ENCODE data around the gene CYB561D1. TPM values are rescaled to one million over a fixed set of nuclear protein-coding genes. Genes with fewer than 3 reads are reported as not detected.

The CYB561D1 gene
- total RNA-seq, 1 experiment from 2014 or later = 7.1 TPM

- Histone ChIP-seq H2AFZ (ENCODE audit: low read length) (no peak overlapping the region), H3K9me3 (ENCODE audit: low read length) (no peaks in the 10 kb centered on the region), H3K9me2 (replicated peaks; ENCODE audit: insufficient read depth, low read length) (no peaks in the 10 kb centered on the region), H4K20me1 (ENCODE audit: insufficient read depth, low read depth, low read length) (no peaks in the 10 kb centered on the region), H3K27ac (ENCODE audit: low read length) (no peak overlapping the region), H3K4me3 (ENCODE audit: low read length) (no peak overlapping the region), H3K79me2 (ENCODE audit: low read length) (no peaks in the 10 kb centered on the region), H3K27me3 (ENCODE audit: low read length) (no peaks in the 10 kb centered on the region), H3K4me1 (ENCODE audit: low read length) (peaks cover 10% of the 10 kb centered on the region), H3K4me2 (ENCODE audit: low read depth, low read length, poor library complexity, severe bottlenecking) (no peak overlapping the region), H3K36me3 (ENCODE audit: insufficient read depth, low read length) (no peaks in the 10 kb centered on the region), H3K9ac (ENCODE audit: low read length) (no peak overlapping the region)
- DNase-seq = no peak
These were observed 42.1 kb downstream of the CYB561D1 start for GRCh38 chr1:109535971-109536491.

- no peak overlapping the region for H2AFZ ChIP-seq (ENCODE audit: low read length)
- no peak overlapping the region for H3K27ac ChIP-seq (ENCODE audit: low read length)
- H3K27me3 ChIP-seq (ENCODE audit: low read length) = no peaks in the 10 kb centered on the region
- no peaks in the 10 kb centered on the region for H3K36me3 ChIP-seq (ENCODE audit: insufficient read depth, low read length)
- H3K9me3 ChIP-seq (ENCODE audit: low read length) = no peaks in the 10 kb centered on the region
- no peak overlapping the region for H3K4me3 ChIP-seq (ENCODE audit: low read length)
- peaks cover 2% of the 10 kb centered on the region for H3K4me1 ChIP-seq (ENCODE audit: low read length)
- H3K4me2 ChIP-seq (ENCODE audit: low read depth, low read length, poor library complexity, severe bottlenecking) = no peak overlapping the region
- H3K79me2 ChIP-seq (ENCODE audit: low read length) = no peaks in the 10 kb centered on the region
- H4K20me1 ChIP-seq (ENCODE audit: insufficient read depth, low read depth, low read length) = no peaks in the 10 kb centered on the region
- no peak overlapping the region for H3K9ac ChIP-seq (ENCODE audit: low read length)
- no peak for DNase-seq
- no peaks in the 10 kb centered on the region for H3K9me2 ChIP-seq (replicated peaks; ENCODE audit: insufficient read depth, low read length)
These were observed 43.7 kb downstream of the CYB561D1 start for GRCh38 chr1:109537450-109538178.

- Histone ChIP-seq H3K9me3 (ENCODE audit: low read length) (no peaks in the 10 kb centered on the region), H3K4me3 (ENCODE audit: low read length) (no peak overlapping the region)
- no peak for DNase-seq
These were observed 45.1 kb downstream of the CYB561D1 start for GRCh38 chr1:109538827-109539555.

GRCh38 chr1:109539676-109540075 lies 45.8 kb downstream of the CYB561D1 start, which contains the start of gene GPR61:
Gene GPR61, plus strand, starts transcription at chr1:109539872. Its CDS starts 3,151 bp downstream, at chr1:109543023.
- no peak within 1 kb of the TSS for H3K4me2 ChIP-seq (ENCODE audit: low read depth, low read length, poor library complexity, severe bottlenecking)
- no peak within 1 kb of the TSS for H3K4me3 ChIP-seq (ENCODE audit: low read length)
- H4K20me1 ChIP-seq (ENCODE audit: insufficient read depth, low read depth, low read length) = no peaks in the 10 kb centered on the region
- no peaks in the 10 kb centered on the region for H3K9me3 ChIP-seq (ENCODE audit: low read length)
- H3K9ac ChIP-seq (ENCODE audit: low read length) = no peak within 1 kb of the TSS
- no peak within 1 kb of the TSS for H2AFZ ChIP-seq (ENCODE audit: low read length)
- H3K27me3 ChIP-seq (ENCODE audit: low read length) = no peaks in the 10 kb centered on the region
- DNase-seq = no peak
- no peaks in the 10 kb centered on the region for H3K36me3 ChIP-seq (ENCODE audit: insufficient read depth, low read length)
- no peaks in the 10 kb centered on the region for H3K79me2 ChIP-seq (ENCODE audit: low read length)
- H3K4me1 ChIP-seq (ENCODE audit: low read length) = no peaks in the 10 kb centered on the region
- no peaks in the 10 kb centered on the region for H3K9me2 ChIP-seq (replicated peaks; ENCODE audit: insufficient read depth, low read length)
- H3K27ac ChIP-seq (ENCODE audit: low read length) = no peak within 1 kb of the TSS

More at GRCh38 chr1:109538827-109539555, 45.1 kb downstream of the CYB561D1 start:
- Histone ChIP-seq H3K27ac (ENCODE audit: low read length) (no peak overlapping the region), H3K79me2 (ENCODE audit: low read length) (no peaks in the 10 kb centered on the region), H3K4me1 (ENCODE audit: low read length) (no peaks in the 10 kb centered on the region), H4K20me1 (ENCODE audit: insufficient read depth, low read depth, low read length) (no peaks in the 10 kb centered on the region), H3K27me3 (ENCODE audit: low read length) (no peaks in the 10 kb centered on the region), H3K4me2 (ENCODE audit: low read depth, low read length, poor library complexity, severe bottlenecking) (no peak overlapping the region), H3K9ac (ENCODE audit: low read length) (no peak overlapping the region), H2AFZ (ENCODE audit: low read length) (no peak overlapping the region), H3K9me2 (replicated peaks; ENCODE audit: insufficient read depth, low read length) (no peaks in the 10 kb centered on the region), H3K36me3 (ENCODE audit: insufficient read depth, low read length) (no peaks in the 10 kb centered on the region)

GRCh38 chr1:109541102-109541501 lies 47.2 kb downstream of the CYB561D1 start:
- no peak overlapping the region for H3K4me2 ChIP-seq (ENCODE audit: low read depth, low read length, poor library complexity, severe bottlenecking)
- H3K36me3 ChIP-seq (ENCODE audit: insufficient read depth, low read length) = no peaks in the 10 kb centered on the region
- no peaks in the 10 kb centered on the region for H4K20me1 ChIP-seq (ENCODE audit: insufficient read depth, low read depth, low read length)
- no peaks in the 10 kb centered on the region for H3K4me1 ChIP-seq (ENCODE audit: low read length)
- H2AFZ ChIP-seq (ENCODE audit: low read length) = no peak overlapping the region
- no peak overlapping the region for H3K27ac ChIP-seq (ENCODE audit: low read length)
- H3K9me2 ChIP-seq (replicated peaks; ENCODE audit: insufficient read depth, low read length) = no peaks in the 10 kb centered on the region
- H3K9ac ChIP-seq (ENCODE audit: low read length) = no peak overlapping the region
- no peaks in the 10 kb centered on the region for H3K27me3 ChIP-seq (ENCODE audit: low read length)
- DNase-seq = no peak
- H3K9me3 ChIP-seq (ENCODE audit: low read length) = no peaks in the 10 kb centered on the region
- H3K79me2 ChIP-seq (ENCODE audit: low read length) = no peaks in the 10 kb centered on the region
- no peak overlapping the region for H3K4me3 ChIP-seq (ENCODE audit: low read length)

- H3K9ac ChIP-seq (ENCODE audit: low read length) = no peak overlapping the region
- no peaks in the 10 kb centered on the region for H3K9me2 ChIP-seq (replicated peaks; ENCODE audit: insufficient read depth, low read length)
- no peaks in the 10 kb centered on the region for H3K9me3 ChIP-seq (ENCODE audit: low read length)
- H3K4me1 ChIP-seq (ENCODE audit: low read length) = peaks cover 13% of the 10 kb centered on the region
- H3K4me2 ChIP-seq (ENCODE audit: low read depth, low read length, poor library complexity, severe bottlenecking) = no peak overlapping the region
- H3K4me3 ChIP-seq (ENCODE audit: low read length) = no peak overlapping the region
- H3K36me3 ChIP-seq (ENCODE audit: insufficient read depth, low read length) = no peaks in the 10 kb centered on the region
- H3K79me2 ChIP-seq (ENCODE audit: low read length) = no peaks in the 10 kb centered on the region
- no peak for DNase-seq
- no peak overlapping the region for H3K27ac ChIP-seq (ENCODE audit: low read length)
- H3K27me3 ChIP-seq (ENCODE audit: low read length) = no peaks in the 10 kb centered on the region
- no peaks in the 10 kb centered on the region for H4K20me1 ChIP-seq (ENCODE audit: insufficient read depth, low read depth, low read length)
- H2AFZ ChIP-seq (ENCODE audit: low read length) = no peak overlapping the region
These were observed 48.8 kb downstream of the CYB561D1 start for GRCh38 chr1:109542657-109543056.

- Histone ChIP-seq H2AFZ (ENCODE audit: low read length) (no peak overlapping the region), H3K79me2 (ENCODE audit: low read length) (peaks cover under 1% of the 10 kb centered on the region), H3K9ac (ENCODE audit: low read length) (no peak overlapping the region), H3K9me3 (ENCODE audit: low read length) (no peaks in the 10 kb centered on the region), H3K9me2 (replicated peaks; ENCODE audit: insufficient read depth, low read length) (no peaks in the 10 kb centered on the region), H3K4me1 (ENCODE audit: low read length) (peaks cover 14% of the 10 kb centered on the region), H3K27me3 (ENCODE audit: low read length) (no peaks in the 10 kb centered on the region), H3K27ac (ENCODE audit: low read length) (no peak overlapping the region), H4K20me1 (ENCODE audit: insufficient read depth, low read depth, low read length) (no peaks in the 10 kb centered on the region), H3K4me3 (ENCODE audit: low read length) (no peak overlapping the region), H3K4me2 (ENCODE audit: low read depth, low read length, poor library complexity, severe bottlenecking) (no peak overlapping the region), H3K36me3 (ENCODE audit: insufficient read depth, low read length) (no peaks in the 10 kb centered on the region)
- DNase-seq = no peak
These were observed 49.5 kb downstream of the CYB561D1 start for GRCh38 chr1:109543283-109543987.

Data from Karpas-422 (cell line).